ENCODE data around the gene P3H4.

DNA sequence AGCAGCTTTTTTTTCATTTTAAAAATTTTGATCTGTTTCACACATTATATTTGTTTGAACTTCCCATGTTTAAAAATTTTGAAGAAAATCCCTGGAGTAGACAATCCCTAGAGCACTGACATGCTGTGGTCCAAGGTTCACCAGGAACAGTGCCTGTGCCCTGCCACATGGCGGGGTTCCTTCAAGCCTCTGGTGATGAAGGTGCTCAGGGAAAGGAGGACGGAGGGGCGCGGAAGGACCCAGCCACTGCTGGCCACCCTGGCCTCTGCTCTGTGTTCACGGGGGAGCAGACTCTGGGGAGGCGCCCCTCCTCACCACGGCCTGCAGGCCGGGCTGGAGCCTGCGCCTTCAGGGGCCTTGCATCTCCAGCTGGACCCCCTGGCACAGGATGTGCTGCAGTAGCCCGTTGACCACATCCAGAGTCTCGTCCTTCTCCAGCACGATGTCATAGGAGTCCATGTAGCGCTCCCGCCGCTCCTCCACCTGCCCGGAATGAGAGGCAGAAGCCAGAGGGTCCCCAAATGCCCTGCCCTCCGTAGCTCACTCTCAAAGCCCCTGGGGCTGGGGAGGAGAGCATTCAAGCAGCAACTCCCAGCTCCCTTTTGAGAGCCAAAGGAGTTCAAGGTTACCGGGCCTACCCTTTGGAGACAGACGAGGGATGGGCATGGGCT lies 13.6 kb upstream of the P3H4 start:
- TF ChIP-seq, protein P1, sequence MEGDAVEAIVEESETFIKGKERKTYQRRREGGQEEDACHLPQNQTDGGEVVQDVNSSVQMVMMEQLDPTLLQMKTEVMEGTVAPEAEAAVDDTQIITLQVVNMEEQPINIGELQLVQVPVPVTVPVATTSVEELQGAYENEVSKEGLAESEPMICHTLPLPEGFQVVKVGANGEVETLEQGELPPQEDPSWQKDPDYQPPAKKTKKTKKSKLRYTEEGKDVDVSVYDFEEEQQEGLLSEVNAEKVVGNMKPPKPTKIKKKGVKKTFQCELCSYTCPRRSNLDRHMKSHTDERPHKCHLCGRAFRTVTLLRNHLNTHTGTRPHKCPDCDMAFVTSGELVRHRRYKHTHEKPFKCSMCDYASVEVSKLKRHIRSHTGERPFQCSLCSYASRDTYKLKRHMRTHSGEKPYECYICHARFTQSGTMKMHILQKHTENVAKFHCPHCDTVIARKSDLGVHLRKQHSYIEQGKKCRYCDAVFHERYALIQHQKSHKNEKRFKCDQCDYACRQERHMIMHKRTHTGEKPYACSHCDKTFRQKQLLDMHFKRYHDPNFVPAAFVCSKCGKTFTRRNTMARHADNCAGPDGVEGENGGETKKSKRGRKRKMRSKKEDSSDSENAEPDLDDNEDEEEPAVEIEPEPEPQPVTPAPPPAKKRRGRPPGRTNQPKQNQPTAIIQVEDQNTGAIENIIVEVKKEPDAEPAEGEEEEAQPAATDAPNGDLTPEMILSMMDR (IDR thresholded peaks at IDR 0.05; ENCODE audit: extremely low read depth in 1 of 2, insufficient read depth in 1 of 2, low read depth in 1 of 2, low read length in 2 of 2) = no peak
- TF ChIP-seq POLR2AphosphoS5 (IDR thresholded peaks at IDR 0.05; ENCODE audit: insufficient read depth, low read depth, low read length) (no peak), JUN (IDR thresholded peaks at IDR 0.05; ENCODE audit: borderline replicate concordance, insufficient read depth, insufficient read length, low read depth) (no peak), POLR2A (IDR thresholded peaks at IDR 0.05; ENCODE audit: low read depth, low read length) (no peak), EZH2 (IDR thresholded peaks at IDR 0.05; ENCODE audit: borderline replicate concordance, low read depth, low read length, severe bottlenecking) (no peak), GATA2 (IDR thresholded peaks at IDR 0.05; ENCODE audit: insufficient read depth, insufficient read length, low read depth, low read length) (no peak), FOS (IDR thresholded peaks at IDR 0.05; ENCODE audit: borderline replicate concordance, insufficient read depth, low read length) (no peak), MYC (IDR thresholded peaks at IDR 0.05; ENCODE audit: low read depth, low read length) (no peak)
- TF ChIP-seq, protein P2, sequence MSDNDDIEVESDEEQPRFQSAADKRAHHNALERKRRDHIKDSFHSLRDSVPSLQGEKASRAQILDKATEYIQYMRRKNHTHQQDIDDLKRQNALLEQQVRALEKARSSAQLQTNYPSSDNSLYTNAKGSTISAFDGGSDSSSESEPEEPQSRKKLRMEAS (IDR thresholded peaks at IDR 0.05; ENCODE audit: insufficient read depth, insufficient read length) = no peak

Measured in endothelial cell of umbilical vein (primary cell).